ENCODE results near the gene CRELD1.

DNA sequence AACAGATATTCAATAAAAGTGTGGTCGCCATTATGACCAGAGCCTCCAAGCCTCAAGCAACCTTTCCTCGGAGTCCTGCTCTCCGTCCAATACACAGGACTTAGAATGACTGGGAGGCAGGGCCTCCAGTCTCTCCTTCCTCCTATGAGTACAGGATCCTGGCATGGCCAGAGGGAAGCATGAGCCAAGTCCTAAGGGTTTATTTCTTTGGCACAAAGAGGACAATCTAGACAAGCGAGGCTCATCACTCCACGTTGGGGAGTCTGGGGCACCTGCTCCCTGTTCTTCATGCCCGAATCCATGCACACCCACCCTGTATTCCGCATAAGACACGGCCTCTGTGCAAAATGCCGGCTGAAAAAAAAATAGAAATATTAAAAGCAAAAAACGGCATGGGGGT lies 11.7 kb downstream of the CRELD1 start:
- TF ChIP-seq CTCF (IDR thresholded peaks at IDR 0.05 in 8 of 11, conservative IDR thresholded peaks at IDR 0.05 in 3 of 11), result no peak
- no peak for TF ChIP-seq POLR2A (IDR thresholded peaks at IDR 0.05)
- TF ChIP-seq POLR2AphosphoS5 (IDR thresholded peaks at IDR 0.05), result no peak
